Neutrophil (primary cell): ENCODE measurements around the gene KCNIP3.

Experiments used
- H3K27ac ChIP-seq: fragments of 200-600 bp; sonication (generic); 2 replicates; pipeline ENCODE4 v1.5.1; 2016; ENCODE audit warnings: mild to moderate bottlenecking, moderate library complexity
- H3K27me3 ChIP-seq: fragments of 200-600 bp; sonication (generic); 2 replicates; pipeline ENCODE4 v1.6.0; 2016; ENCODE audit warnings: mild to moderate bottlenecking
- H3K36me3 ChIP-seq: fragments of 200-600 bp; sonication (generic); 2 replicates; pipeline ENCODE4 v1.5.1; 2017
- H3K4me1 ChIP-seq, 2 experiments: fragments of 200-600 bp in 1 of 2; sonication (generic) in 1 of 2; 1 replicate in 1 of 2; 2 replicates in 1 of 2; pipeline versions ENCODE4 v1.5.1 to v1.6.1; 2013 to 2016; ENCODE audit warnings: low read depth in 1 of 2, low read length in 1 of 2, mild to moderate bottlenecking in 1 of 2, moderate library complexity in 1 of 2; ENCODE audit not compliant: control insufficient read depth in 1 of 2, insufficient read depth in 1 of 2
- H3K4me3 ChIP-seq, 2 experiments: fragments of 200-600 bp in 1 of 2; sonication (generic) in 1 of 2; 1 replicate in 1 of 2; 2 replicates in 1 of 2; pipeline ENCODE4 v1.5.1; 2013 to 2016; ENCODE audit warnings: low read depth in 1 of 2, low read length in 1 of 2, mild to moderate bottlenecking in 1 of 2, moderate library complexity in 1 of 2
- H3K9me3 ChIP-seq: fragments of 200-600 bp; sonication (generic); 2 replicates; pipeline ENCODE4 v1.5.1; 2016
- TF ChIP-seq, protein P1 (sequence below): fragments of 200-600 bp; sonication (generic); IDR thresholded peaks from 2 replicates; pipeline ENCODE4 v1.5.1; 2016; ENCODE audit warnings: antibody characterized with exemption

The KCNIP3 gene

DNA sequence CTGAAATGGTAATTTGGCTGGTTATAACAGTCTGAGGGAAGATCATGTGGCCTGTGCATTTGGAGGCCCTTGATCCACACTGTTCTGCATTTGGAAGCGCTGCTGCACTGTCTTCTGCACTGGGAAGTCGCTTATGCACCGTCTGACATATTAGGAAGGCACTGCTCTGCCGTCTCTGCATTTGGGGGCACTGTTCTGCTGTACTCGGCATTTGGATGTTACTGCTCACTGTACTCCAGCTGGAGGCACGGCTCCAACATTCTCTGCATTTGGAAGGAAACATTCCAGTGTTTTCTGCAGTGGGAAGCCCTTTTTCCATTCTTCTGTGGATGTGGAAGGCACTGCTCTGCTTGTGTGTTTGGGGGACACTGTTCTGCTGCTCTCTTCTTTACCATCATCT is 32.5 kb upstream of the KCNIP3 start:
- H3K9me3 ChIP-seq: no peaks in the 10 kb centered on the region
- TF ChIP-seq, protein P1, sequence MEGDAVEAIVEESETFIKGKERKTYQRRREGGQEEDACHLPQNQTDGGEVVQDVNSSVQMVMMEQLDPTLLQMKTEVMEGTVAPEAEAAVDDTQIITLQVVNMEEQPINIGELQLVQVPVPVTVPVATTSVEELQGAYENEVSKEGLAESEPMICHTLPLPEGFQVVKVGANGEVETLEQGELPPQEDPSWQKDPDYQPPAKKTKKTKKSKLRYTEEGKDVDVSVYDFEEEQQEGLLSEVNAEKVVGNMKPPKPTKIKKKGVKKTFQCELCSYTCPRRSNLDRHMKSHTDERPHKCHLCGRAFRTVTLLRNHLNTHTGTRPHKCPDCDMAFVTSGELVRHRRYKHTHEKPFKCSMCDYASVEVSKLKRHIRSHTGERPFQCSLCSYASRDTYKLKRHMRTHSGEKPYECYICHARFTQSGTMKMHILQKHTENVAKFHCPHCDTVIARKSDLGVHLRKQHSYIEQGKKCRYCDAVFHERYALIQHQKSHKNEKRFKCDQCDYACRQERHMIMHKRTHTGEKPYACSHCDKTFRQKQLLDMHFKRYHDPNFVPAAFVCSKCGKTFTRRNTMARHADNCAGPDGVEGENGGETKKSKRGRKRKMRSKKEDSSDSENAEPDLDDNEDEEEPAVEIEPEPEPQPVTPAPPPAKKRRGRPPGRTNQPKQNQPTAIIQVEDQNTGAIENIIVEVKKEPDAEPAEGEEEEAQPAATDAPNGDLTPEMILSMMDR: no peak
- H3K4me3 ChIP-seq: no peak overlapping the region
- no peak overlapping the region for H3K27ac ChIP-seq
- H3K36me3 ChIP-seq: no peaks in the 10 kb centered on the region
- no peaks in the 10 kb centered on the region for H3K4me1 ChIP-seq
- no peaks in the 10 kb centered on the region for H3K27me3 ChIP-seq

DNA sequence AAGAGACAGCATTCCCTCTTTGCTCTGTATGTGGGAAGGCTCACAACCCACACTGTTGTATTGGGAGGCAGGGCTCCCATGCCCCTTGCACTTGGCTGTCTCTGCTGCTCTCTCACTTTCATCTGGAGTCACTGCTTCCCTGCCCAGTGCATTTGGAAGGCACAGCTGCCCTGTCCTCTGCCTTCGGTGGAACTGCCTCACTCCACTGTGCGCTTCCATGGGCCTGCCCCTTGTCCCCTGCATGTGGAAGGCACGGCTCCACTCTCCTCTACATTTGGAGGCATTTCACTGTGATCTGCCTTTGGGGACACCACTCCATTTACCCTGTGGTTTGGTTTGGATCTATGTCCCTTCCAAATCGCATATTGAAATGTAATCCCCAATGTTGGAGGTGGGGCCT is 32.0 kb upstream of the KCNIP3 start:
- Histone ChIP-seq H3K27ac (no peak overlapping the region), H3K4me3 (no peak overlapping the region), H3K4me1 (no peaks in the 10 kb centered on the region), H3K9me3 (no peaks in the 10 kb centered on the region), H3K27me3 (no peaks in the 10 kb centered on the region), H3K36me3 (no peaks in the 10 kb centered on the region)
- TF ChIP-seq, protein P1: no peak

DNA sequence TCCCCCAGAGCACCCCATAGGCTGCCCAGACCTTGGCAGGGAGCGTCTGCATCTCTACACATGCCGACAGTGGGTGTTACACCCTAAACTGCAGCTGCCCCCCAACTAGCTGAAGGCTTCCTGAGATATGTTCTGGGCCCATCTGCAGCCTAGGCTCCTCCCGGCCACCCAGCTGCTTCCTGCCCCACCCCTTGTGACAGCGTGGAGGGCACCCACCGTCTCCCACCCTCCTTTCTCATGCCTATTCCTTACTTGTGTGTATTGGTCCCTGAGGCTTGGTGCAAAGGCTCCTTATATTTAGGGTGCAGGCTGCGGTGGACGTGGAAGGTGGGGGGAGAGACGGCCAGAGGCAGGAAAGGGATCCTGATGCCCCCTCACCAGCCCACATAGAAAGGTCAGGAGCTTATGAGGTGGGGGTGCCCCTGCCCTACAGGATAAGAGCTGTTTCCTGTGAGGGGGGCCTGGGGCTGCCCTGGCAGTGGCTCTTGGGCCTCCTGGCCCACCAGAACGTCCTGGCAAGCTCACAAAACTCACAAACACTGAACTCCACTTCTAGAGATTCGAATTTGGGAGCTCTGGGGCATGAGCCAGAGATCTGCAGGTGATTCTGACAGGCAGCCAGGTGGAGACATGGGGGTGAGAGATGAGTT is 30.2 kb upstream of the KCNIP3 start:
- Histone ChIP-seq H3K9me3 (no peaks in the 10 kb centered on the region), H3K27ac (no peak overlapping the region), H3K4me3 (no peak overlapping the region), H3K4me1 (no peaks in the 10 kb centered on the region), H3K36me3 (no peaks in the 10 kb centered on the region), H3K27me3 (no peaks in the 10 kb centered on the region)
- TF ChIP-seq, protein P1: no peak

DNA sequence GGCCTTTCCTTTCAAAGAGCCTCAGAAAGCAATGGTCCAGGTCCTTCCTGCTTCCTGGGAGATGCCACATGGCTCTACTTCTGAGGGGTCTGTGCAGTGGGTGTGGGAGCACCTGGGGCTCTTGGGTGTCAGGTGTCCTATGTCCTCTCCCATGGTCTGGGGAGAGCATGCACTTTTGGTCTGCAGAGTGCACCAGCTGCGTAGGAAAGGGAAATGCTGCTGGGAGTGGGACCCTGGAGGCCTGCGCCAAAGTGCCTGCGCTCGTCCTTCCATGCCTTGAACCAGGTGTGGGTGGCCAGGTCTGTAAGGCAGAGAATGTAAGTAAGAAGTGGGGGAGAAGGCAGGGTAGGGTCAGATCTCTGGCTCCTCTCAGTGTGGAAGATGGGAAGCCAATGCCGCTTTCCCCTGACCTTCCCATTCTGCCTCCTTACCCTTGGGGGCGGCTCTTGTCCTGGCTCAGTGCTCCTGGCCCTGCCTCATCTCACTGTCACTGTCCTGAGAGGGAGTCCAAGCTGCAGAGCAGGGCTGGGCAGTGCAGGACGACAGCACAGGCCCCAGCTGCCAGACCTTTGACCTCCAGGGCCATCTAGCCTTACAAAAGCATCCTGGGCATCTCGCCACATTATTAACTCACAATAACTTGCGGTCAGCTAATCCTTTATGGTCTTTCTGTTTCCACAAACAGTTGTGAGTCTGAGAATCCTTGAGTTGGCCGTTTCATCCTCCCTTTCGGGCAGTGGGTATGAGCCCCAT is 29.5 kb upstream of the KCNIP3 start:
- Histone ChIP-seq H3K27ac (no peak overlapping the region), H3K27me3 (no peaks in the 10 kb centered on the region), H3K4me1 (no peaks in the 10 kb centered on the region), H3K36me3 (no peaks in the 10 kb centered on the region), H3K9me3 (no peaks in the 10 kb centered on the region), H3K4me3 (no peak overlapping the region)
- TF ChIP-seq, protein P1: no peak

DNA sequence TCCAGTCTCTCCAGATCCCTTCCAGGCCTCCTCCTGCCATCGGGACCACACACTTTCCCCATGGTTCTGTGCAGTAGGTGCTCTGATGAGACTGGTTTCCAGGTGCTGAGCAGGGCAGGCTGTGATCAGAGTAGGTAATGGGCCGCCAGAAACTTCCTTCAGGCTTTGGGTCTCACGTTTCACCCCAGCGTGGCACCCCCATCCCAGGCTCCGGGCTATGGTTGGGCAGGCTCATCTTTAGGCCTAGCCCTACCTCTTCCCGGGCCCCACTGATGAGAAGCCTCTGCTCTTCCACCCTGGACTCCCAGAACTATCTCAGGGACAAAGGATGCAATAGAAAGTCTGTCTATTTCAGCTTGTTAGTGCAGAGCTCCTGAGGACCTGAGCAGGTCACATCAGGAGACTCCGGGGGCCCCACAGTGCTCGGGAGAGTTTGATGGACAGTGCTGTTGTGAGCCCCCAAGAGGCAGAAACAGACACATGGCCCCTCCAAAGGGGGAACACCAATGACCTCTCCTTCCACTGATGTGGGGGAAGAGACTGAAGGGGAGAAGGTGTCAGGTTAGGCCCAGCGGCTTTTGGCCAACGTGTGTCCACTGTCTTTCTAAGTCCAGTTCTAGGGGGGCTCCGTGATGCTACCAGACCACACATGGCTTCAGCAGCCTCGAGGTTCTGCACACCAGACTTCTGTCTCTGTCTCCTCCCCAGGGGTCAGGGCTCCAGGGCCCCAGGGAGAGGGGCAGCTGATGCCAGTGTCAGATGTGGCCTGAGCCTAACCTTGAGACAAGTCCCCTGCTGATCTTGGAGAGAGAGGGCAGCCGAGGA is 28.7 kb upstream of the KCNIP3 start:
- Histone ChIP-seq H3K27me3 (no peaks in the 10 kb centered on the region), H3K36me3 (no peaks in the 10 kb centered on the region), H3K9me3 (no peaks in the 10 kb centered on the region), H3K27ac (no peak overlapping the region), H3K4me3 (no peak overlapping the region), H3K4me1 (no peaks in the 10 kb centered on the region)
- TF ChIP-seq, protein P1: no peak
